GM23248 (cell line): ENCODE results near the gene AAK1. TPM values are rescaled to one million over a fixed set of nuclear protein-coding genes. Genes with fewer than 3 reads are reported as not detected.

Experiments
- DNase-seq: peaks from one replicate; pipeline ENCODE4 v3.0.0-alpha.2; 2015
- H2AFZ ChIP-seq: fragments of 200-600 bp; sonication (generic); 2 replicates; pipeline ENCODE4 v1.6.1; 2016; ENCODE audit warnings: antibody characterized with exemption
- H3F3A ChIP-seq: fragments of 200-600 bp; sonication (generic); 2 replicates; pipeline ENCODE4 v1.6.1; 2016; ENCODE audit warnings: mild to moderate bottlenecking, antibody characterized with exemption, mixed run types; ENCODE audit not compliant: insufficient read depth
- H3K27ac ChIP-seq: fragments of 200-600 bp; sonication (generic); 2 replicates; pipeline ENCODE4 v1.5.1; 2016; ENCODE audit warnings: mild to moderate bottlenecking
- H3K27me3 ChIP-seq: fragments of 200-600 bp; sonication (generic); replicated peaks from 2 replicates; pipeline ENCODE4 v1.6.1; 2016; ENCODE audit warnings: mild to moderate bottlenecking; ENCODE audit not compliant: insufficient read depth
- H3K36me3 ChIP-seq: fragments of 200-600 bp; sonication (generic); 2 replicates; pipeline ENCODE4 v1.6.1; 2016; ENCODE audit warnings: low read depth, mild to moderate bottlenecking
- H3K4me1 ChIP-seq: fragments of 200-600 bp; sonication (generic); 2 replicates; pipeline ENCODE4 v1.6.1; 2016; ENCODE audit warnings: mild to moderate bottlenecking; ENCODE audit not compliant: insufficient read depth
- H3K4me2 ChIP-seq: fragments of 200-600 bp; sonication (generic); one replicate; pipeline ENCODE4 v1.6.1; 2016; ENCODE audit warnings: mild to moderate bottlenecking; ENCODE audit not compliant: unreplicated experiment
- H3K4me3 ChIP-seq: fragments of 200-600 bp; sonication (generic); 2 replicates; pipeline ENCODE4 v1.5.1; 2016; ENCODE audit warnings: mild to moderate bottlenecking
- H3K79me2 ChIP-seq: fragments of 200-600 bp; sonication (generic); 2 replicates; pipeline ENCODE4 v1.6.1; 2016; ENCODE audit warnings: mild to moderate bottlenecking; ENCODE audit not compliant: insufficient read depth
- H3K9ac ChIP-seq: fragments of 200-600 bp; sonication (generic); 2 replicates; pipeline ENCODE4 v1.6.1; 2016; ENCODE audit warnings: mild to moderate bottlenecking
- H3K9me2 ChIP-seq: fragments of 200-600 bp; sonication (generic); 2 replicates; pipeline ENCODE4 v1.6.1; 2016; ENCODE audit warnings: mixed run types, mild to moderate bottlenecking, moderate library complexity; ENCODE audit not compliant: insufficient read depth
- H3K9me3 ChIP-seq: fragments of 200-600 bp; sonication (generic); one replicate; pipeline ENCODE4 v1.6.1; 2017; ENCODE audit warnings: low read depth
- H4K20me1 ChIP-seq: fragments of 200-600 bp; sonication (generic); 2 replicates; pipeline ENCODE4 v1.6.0; 2016; ENCODE audit not compliant: insufficient read depth
- EZH2 ChIP-seq: fragments of 200-600 bp; sonication (generic); IDR thresholded peaks from 2 replicates; pipeline ENCODE4 v1.6.1; 2018; ENCODE audit warnings: antibody characterized with exemption, mild to moderate bottlenecking; ENCODE audit not compliant: insufficient read depth, poor library complexity, severe bottlenecking
- EZH2phosphoT487 ChIP-seq: fragments of 200-600 bp; sonication (generic); IDR thresholded peaks from 2 replicates; pipeline ENCODE4 v1.6.1; 2018; ENCODE audit warnings: antibody characterized with exemption, moderate library complexity, mild to moderate bottlenecking, low read depth; ENCODE audit not compliant: insufficient read depth
- WGBS, 2 experiments: methylation state at CpG; one replicate each; pipeline ENCODE4 v1.1.6; 2015 to 2017; ENCODE audit warnings: low lambda C conversion rate in 2 of 2, low coverage in 1 of 2; ENCODE audit errors: missing lambda C conversion rate in 2 of 2; 5-methylcytosine and 5-hydroxymethylcytosine counted together
- in situ Hi-C: fragments of 300-500 bp; cut with MboI; formaldehyde crosslinking; loops from 2 replicates; pipeline ENCODE4 v1.15.0; 2020
- polyA plus RNA-seq: library from polyadenylated mRNA; unstranded; fragments of >200 nt; fragmentation: Nextera tagmentation; extraction: Ambion mirVana; gene quantifications from 2 replicates; pipeline ENCODE4 v1.2.1, GENCODE V29; 2016
- total RNA-seq: library from RNA; depleted of rRNA; stranded (reverse); fragments of >200 nt; shearing (Covaris generic); gene quantifications from 2 replicates; pipeline ENCODE4 v1.2.3, GENCODE V29; 2014

AAK1 gene
- total and polyA plus RNA-seq, 2 experiments from 2014 or later: 41.2 to 50.7 TPM

- no peak overlapping the region for H3K4me3 ChIP-seq
- 0 out of 2 replicates have a peak, but pooled peaks cover 10% of the 10 kb centered on the region for H3K4me1 ChIP-seq
- 0 out of 2 replicates have a peak, but pooled peaks cover 3% of the 10 kb centered on the region for H3F3A ChIP-seq
- 94 to 100% methylated on average over 3 of the region's 3 CpGs for WGBS, 2 experiments
- H3K9ac ChIP-seq: no peak overlapping the region
- H3K4me2 ChIP-seq: no peak overlapping the region
- H2AFZ ChIP-seq: no peak overlapping the region
- no peaks in the 10 kb centered on the region for H3K36me3 ChIP-seq
- peaks cover 99% of the 10 kb centered on the region for H3K79me2 ChIP-seq
- no peaks in the 10 kb centered on the region for H3K27me3 ChIP-seq
- TF ChIP-seq EZH2phosphoT487 (no peak), EZH2 (no peak)
- H3K9me2 ChIP-seq: no peaks in the 10 kb centered on the region
- DNase-seq: no peak
- in situ Hi-C loops: no loop called here
- H3K27ac ChIP-seq: no peak overlapping the region
- 0 out of 2 replicates have a peak, but pooled peaks cover 5% of the 10 kb centered on the region for H4K20me1 ChIP-seq
- H3K9me3 ChIP-seq: no peaks in the 10 kb centered on the region
Observed at GRCh38 chr2:69588403-69588802, 55.1 kb downstream of the AAK1 start.

GRCh38 chr2:69585855-69586555 lies 57.5 kb downstream of the AAK1 start:
- H3K36me3 ChIP-seq: no peaks in the 10 kb centered on the region
- no peak overlapping the region for H3K27ac ChIP-seq
- in situ Hi-C loops: no loop called here
- peaks cover 29% of the 10 kb centered on the region for H3K4me1 ChIP-seq
- H3F3A ChIP-seq: peaks cover 17% of the 10 kb centered on the region; the same call in 1 of the 2 replicates
- peaks cover 99% of the 10 kb centered on the region for H3K79me2 ChIP-seq
- no peak overlapping the region for H3K9ac ChIP-seq
- no peak overlapping the region for H3K4me2 ChIP-seq
- H3K9me3 ChIP-seq: no peaks in the 10 kb centered on the region
- H3K9me2 ChIP-seq: no peaks in the 10 kb centered on the region
- peaks cover 9% of the 10 kb centered on the region; the same call in 1 of the 2 replicates for H4K20me1 ChIP-seq
- DNase-seq: no peak
- WGBS, 2 experiments: 96 to 97% methylated on average over 6 of the region's 6 CpGs
- no peak overlapping the region for H2AFZ ChIP-seq
- H3K27me3 ChIP-seq: no peaks in the 10 kb centered on the region
- no peak for TF ChIP-seq EZH2
- TF ChIP-seq EZH2phosphoT487: no peak
- no peak overlapping the region for H3K4me3 ChIP-seq

- H3K4me2 ChIP-seq: no peak overlapping the region
- no peak overlapping the region for H3K9ac ChIP-seq
- H3K4me1 ChIP-seq: peaks cover 19% of the 10 kb centered on the region
- no peaks in the 10 kb centered on the region for H3K27me3 ChIP-seq
- H2AFZ ChIP-seq: no peak overlapping the region
- H3K4me3 ChIP-seq: no peak overlapping the region
- H3K27ac ChIP-seq: no peak overlapping the region
- peaks cover 17% of the 10 kb centered on the region; the same call in 1 of the 2 replicates for H3F3A ChIP-seq
- peaks cover 9% of the 10 kb centered on the region; the same call in 1 of the 2 replicates for H4K20me1 ChIP-seq
- H3K36me3 ChIP-seq: no peaks in the 10 kb centered on the region
- 85% methylated on average over 9 of the region's 9 CpGs for WGBS, 2 experiments
- H3K79me2 ChIP-seq: peaks cover 99% of the 10 kb centered on the region
- no peaks in the 10 kb centered on the region for H3K9me2 ChIP-seq
- H3K9me3 ChIP-seq: no peaks in the 10 kb centered on the region
- no peak for DNase-seq
- in situ Hi-C loops: no loop called here
- TF ChIP-seq EZH2phosphoT487: no peak
- no peak for TF ChIP-seq EZH2
Observed at GRCh38 chr2:69584127-69584889, 59.2 kb downstream of the AAK1 start.

- 96 to 97% methylated on average over 3 of the region's 3 CpGs for WGBS, 2 experiments
- no peak for DNase-seq
- H3K9ac ChIP-seq: no peak overlapping the region
- no peak overlapping the region for H3K27ac ChIP-seq
- no peaks in the 10 kb centered on the region for H3K27me3 ChIP-seq
- H3F3A ChIP-seq: peaks cover 16% of the 10 kb centered on the region; the same call in 1 of the 2 replicates
- TF ChIP-seq EZH2: no peak
- TF ChIP-seq EZH2phosphoT487: no peak
- H3K4me1 ChIP-seq: peaks cover 19% of the 10 kb centered on the region
- no peaks in the 10 kb centered on the region for H3K9me2 ChIP-seq
- no peak overlapping the region for H2AFZ ChIP-seq
- H4K20me1 ChIP-seq: peaks cover 9% of the 10 kb centered on the region; the same call in 1 of the 2 replicates
- peaks cover 99% of the 10 kb centered on the region for H3K79me2 ChIP-seq
- H3K36me3 ChIP-seq: no peaks in the 10 kb centered on the region
- H3K9me3 ChIP-seq: no peaks in the 10 kb centered on the region
- in situ Hi-C loops: no loop called here
- no peak overlapping the region for H3K4me3 ChIP-seq
- no peak overlapping the region for H3K4me2 ChIP-seq
Observed at GRCh38 chr2:69583321-69583833, 60.2 kb downstream of the AAK1 start.
